Measurements from ENCODE around the gene TBC1D22B. TPM values are rescaled to one million over a fixed set of nuclear protein-coding genes. Genes with fewer than 3 reads are reported as not detected.

TBC1D22B gene
- polyA plus RNA-seq, 1 of the 3 experiments (the other 2 are of a cell fraction) = 5.3 TPM

DNA sequence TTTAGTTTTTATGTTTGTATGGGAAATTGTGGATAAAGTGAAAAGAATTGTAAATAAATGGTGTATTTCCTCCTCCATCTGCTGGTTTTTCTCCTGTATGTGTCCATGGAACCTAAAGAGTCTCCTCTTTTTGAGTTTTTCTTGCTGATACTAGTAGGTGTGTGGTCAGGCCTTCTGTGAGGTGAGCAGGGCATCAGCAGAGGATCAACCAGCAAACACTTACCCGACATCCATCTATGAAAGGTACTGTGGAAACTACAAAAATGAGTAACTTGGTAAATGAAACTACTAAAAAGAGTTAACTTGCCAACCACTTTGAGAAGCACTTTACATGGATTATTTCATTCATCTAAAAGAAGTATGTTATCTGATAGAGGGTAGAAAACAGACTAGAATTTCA is 75.3 kb downstream of the TBC1D22B start:
- Histone ChIP-seq H3K9ac (no peak overlapping the region), H3K9me2 (no peaks in the 10 kb centered on the region), H3K4me1 (ENCODE audit: control insufficient read depth in 1 of 2, insufficient read depth in 2 of 2, low read depth in 1 of 2, low read length in 1 of 2) (no peaks in the 10 kb centered on the region), H3K36me3 (replicated peaks in 1 of 2; ENCODE audit: control insufficient read depth in 1 of 2, insufficient read depth in 2 of 2, low read length in 1 of 2) (peaks cover 4 to 27% of the 10 kb centered on the region in 2 experiments), H4K20me1 (ENCODE audit: insufficient read depth) (no peaks in the 10 kb centered on the region), H3K27me3 (ENCODE audit: insufficient read depth) (no peaks in the 10 kb centered on the region), H3K4me2 (no peak overlapping the region), H3K27ac (ENCODE audit: low read depth in 2 of 2, low read length in 1 of 2) (no peak overlapping the region), H3K79me2 (ENCODE audit: insufficient read depth) (no peaks in the 10 kb centered on the region), H2AFZ (ENCODE audit: low read depth) (no peak overlapping the region), H3K4me3 (ENCODE audit: low read depth in 2 of 2, low read length in 1 of 2) (no peak overlapping the region), H3K9me3 (no peaks in the 10 kb centered on the region), H3F3A (replicated peaks; ENCODE audit: insufficient read depth) (no peaks in the 10 kb centered on the region)
- WGBS (ENCODE audit: low lambda C conversion rate) = 100% methylated on average over 1 of the region's 1 CpG
- TF ChIP-seq SMC3 (IDR thresholded peaks at IDR 0.05; ENCODE audit: low read depth, low read length) (no peak), YY1 (IDR thresholded peaks at IDR 0.05; ENCODE audit: low read depth) (no peak), EP300 (IDR thresholded peaks at IDR 0.05; ENCODE audit: borderline replicate concordance in 1 of 2, low read depth in 1 of 2, low read length in 1 of 2) (no peak), ELF1 (IDR thresholded peaks at IDR 0.05) (no peak), FOXM1 (IDR thresholded peaks at IDR 0.05; ENCODE audit: low read depth) (no peak), FOSL2 (IDR thresholded peaks at IDR 0.05; ENCODE audit: borderline replicate concordance, low read depth) (no peak), RCOR1 (IDR thresholded peaks at IDR 0.05; ENCODE audit: low read length) (no peak), NFIC (IDR thresholded peaks at IDR 0.05; ENCODE audit: borderline replicate concordance) (no peak)
- TF ChIP-seq, protein P1, sequence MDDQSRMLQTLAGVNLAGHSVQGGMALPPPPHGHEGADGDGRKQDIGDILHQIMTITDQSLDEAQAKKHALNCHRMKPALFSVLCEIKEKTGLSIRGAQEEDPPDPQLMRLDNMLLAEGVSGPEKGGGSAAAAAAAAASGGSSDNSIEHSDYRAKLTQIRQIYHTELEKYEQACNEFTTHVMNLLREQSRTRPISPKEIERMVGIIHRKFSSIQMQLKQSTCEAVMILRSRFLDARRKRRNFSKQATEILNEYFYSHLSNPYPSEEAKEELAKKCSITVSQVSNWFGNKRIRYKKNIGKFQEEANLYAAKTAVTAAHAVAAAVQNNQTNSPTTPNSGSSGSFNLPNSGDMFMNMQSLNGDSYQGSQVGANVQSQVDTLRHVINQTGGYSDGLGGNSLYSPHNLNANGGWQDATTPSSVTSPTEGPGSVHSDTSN (IDR thresholded peaks at IDR 0.05) = no peak
- TF ChIP-seq, protein P2, sequence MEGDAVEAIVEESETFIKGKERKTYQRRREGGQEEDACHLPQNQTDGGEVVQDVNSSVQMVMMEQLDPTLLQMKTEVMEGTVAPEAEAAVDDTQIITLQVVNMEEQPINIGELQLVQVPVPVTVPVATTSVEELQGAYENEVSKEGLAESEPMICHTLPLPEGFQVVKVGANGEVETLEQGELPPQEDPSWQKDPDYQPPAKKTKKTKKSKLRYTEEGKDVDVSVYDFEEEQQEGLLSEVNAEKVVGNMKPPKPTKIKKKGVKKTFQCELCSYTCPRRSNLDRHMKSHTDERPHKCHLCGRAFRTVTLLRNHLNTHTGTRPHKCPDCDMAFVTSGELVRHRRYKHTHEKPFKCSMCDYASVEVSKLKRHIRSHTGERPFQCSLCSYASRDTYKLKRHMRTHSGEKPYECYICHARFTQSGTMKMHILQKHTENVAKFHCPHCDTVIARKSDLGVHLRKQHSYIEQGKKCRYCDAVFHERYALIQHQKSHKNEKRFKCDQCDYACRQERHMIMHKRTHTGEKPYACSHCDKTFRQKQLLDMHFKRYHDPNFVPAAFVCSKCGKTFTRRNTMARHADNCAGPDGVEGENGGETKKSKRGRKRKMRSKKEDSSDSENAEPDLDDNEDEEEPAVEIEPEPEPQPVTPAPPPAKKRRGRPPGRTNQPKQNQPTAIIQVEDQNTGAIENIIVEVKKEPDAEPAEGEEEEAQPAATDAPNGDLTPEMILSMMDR (IDR thresholded peaks at IDR 0.05) = no peak
- TF ChIP-seq, protein P3, sequence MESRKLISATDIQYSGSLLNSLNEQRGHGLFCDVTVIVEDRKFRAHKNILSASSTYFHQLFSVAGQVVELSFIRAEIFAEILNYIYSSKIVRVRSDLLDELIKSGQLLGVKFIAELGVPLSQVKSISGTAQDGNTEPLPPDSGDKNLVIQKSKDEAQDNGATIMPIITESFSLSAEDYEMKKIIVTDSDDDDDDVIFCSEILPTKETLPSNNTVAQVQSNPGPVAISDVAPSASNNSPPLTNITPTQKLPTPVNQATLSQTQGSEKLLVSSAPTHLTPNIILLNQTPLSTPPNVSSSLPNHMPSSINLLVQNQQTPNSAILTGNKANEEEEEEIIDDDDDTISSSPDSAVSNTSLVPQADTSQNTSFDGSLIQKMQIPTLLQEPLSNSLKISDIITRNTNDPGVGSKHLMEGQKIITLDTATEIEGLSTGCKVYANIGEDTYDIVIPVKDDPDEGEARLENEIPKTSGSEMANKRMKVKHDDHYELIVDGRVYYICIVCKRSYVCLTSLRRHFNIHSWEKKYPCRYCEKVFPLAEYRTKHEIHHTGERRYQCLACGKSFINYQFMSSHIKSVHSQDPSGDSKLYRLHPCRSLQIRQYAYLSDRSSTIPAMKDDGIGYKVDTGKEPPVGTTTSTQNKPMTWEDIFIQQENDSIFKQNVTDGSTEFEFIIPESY (IDR thresholded peaks at IDR 0.05; ENCODE audit: borderline replicate concordance, low read depth) = no peak
- TF ChIP-seq, protein P4, sequence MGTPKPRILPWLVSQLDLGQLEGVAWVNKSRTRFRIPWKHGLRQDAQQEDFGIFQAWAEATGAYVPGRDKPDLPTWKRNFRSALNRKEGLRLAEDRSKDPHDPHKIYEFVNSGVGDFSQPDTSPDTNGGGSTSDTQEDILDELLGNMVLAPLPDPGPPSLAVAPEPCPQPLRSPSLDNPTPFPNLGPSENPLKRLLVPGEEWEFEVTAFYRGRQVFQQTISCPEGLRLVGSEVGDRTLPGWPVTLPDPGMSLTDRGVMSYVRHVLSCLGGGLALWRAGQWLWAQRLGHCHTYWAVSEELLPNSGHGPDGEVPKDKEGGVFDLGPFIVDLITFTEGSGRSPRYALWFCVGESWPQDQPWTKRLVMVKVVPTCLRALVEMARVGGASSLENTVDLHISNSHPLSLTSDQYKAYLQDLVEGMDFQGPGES (IDR thresholded peaks at IDR 0.05; ENCODE audit: low read depth, low read length) = no peak
- TF ChIP-seq, protein P5, sequence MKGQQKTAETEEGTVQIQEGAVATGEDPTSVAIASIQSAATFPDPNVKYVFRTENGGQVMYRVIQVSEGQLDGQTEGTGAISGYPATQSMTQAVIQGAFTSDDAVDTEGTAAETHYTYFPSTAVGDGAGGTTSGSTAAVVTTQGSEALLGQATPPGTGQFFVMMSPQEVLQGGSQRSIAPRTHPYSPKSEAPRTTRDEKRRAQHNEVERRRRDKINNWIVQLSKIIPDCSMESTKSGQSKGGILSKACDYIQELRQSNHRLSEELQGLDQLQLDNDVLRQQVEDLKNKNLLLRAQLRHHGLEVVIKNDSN (IDR thresholded peaks at IDR 0.05; ENCODE audit: borderline replicate concordance, low read depth) = no peak
- no peak for DNase-seq
- POLR2A ChIA-PET = no interaction called here
- CTCF ChIA-PET = interaction anchor here (1.0 kb wide), 1 partner anchor 234 kb away, joined by 3 read pairs; no protein-coding TSS in a partner anchor
